Measurements from ENCODE around the gene RHOF.

Gene RHOF

DNA sequence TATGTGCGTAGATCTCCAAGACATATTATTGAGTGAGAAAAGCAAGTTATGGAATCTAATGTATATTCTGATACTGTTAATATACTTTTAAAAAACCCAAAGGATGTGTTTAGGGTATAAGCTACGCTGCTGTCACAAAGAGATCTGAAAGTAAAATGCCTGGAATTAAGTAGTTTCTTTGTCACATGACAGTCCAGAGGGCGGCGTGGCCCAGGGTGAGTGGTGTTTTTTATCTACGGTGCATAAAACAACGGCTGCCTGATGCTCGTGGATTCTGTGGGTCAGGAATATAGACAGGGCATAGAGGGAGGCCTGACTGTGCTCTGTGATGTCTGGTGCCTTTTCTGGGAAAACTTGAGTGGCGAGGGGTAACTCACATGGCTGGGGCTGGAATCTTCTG, 59.6 kb downstream of the RHOF start:
- DNase-seq (ENCODE audit: insufficient read length, low spot score): no peak
- no peak for FAIRE-seq
- TF ChIP-seq TAF1 (IDR thresholded peaks at IDR 0.05; ENCODE audit: low read depth, low read length): no peak
- TF ChIP-seq PAX5 (IDR thresholded peaks at IDR 0.05; ENCODE audit: insufficient read depth, low read length, severe bottlenecking): no peak
- TF ChIP-seq SPI1 (IDR thresholded peaks at IDR 0.05; ENCODE audit: low read depth, low read length): no peak
- no peak for TF ChIP-seq POLR2AphosphoS5 (IDR thresholded peaks at IDR 0.05; ENCODE audit: low read depth, low read length)
- no peak for TF ChIP-seq POLR2A (IDR thresholded peaks at IDR 0.05; ENCODE audit: low read depth, low read length)
- no peak for TF ChIP-seq POU2F2 (IDR thresholded peaks at IDR 0.05; ENCODE audit: low read depth, low read length)

DNA sequence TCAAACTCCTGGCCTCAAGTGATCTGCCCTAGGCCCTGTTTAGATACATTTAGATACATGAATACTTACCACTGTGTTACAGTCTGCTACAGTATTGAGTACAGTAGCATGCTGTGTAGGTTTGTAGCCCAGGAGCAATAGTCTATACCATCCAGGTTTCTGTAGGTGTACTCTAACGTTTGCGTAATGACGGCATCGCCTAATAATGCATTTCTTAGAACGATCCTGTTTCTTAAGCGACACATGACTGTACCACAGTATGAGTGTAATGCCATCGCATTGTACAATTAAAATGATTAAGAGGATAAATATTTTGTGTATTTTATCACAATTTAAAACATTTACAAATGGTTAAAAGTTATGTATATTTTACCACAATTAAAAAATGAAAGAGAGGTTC, 62.0 kb downstream of the RHOF start:
- TF ChIP-seq SPI1 (IDR thresholded peaks at IDR 0.05; ENCODE audit: low read depth, low read length) (no peak), POLR2AphosphoS5 (IDR thresholded peaks at IDR 0.05; ENCODE audit: low read depth, low read length) (no peak), POLR2A (IDR thresholded peaks at IDR 0.05; ENCODE audit: low read depth, low read length) (no peak), PAX5 (IDR thresholded peaks at IDR 0.05; ENCODE audit: insufficient read depth, low read length, severe bottlenecking) (no peak), POU2F2 (IDR thresholded peaks at IDR 0.05; ENCODE audit: low read depth, low read length) (no peak), TAF1 (IDR thresholded peaks at IDR 0.05; ENCODE audit: low read depth, low read length) (no peak)
- no peak for DNase-seq (ENCODE audit: insufficient read length, low spot score)
- no peak for FAIRE-seq

DNA sequence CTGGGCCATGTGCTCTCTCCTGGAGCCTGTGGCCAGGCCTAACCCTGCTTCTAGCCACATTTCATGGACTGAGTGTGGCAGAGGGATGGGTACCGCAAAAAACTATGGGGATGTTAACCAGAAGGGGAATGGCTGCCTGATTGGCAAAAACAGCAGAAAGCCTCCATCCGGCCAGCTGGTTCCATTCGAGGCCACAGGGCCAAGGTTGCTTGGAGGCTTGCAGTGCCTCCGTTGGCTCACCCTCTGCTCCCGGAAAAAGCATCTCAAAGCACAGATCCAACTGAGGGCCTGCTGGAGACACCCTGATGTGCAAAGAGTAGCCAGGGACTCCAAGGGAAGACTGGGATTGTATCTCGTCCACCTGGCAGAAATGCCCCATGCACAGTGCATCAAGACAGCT, 64.5 kb downstream of the RHOF start:
- FAIRE-seq (no peak), DNase-seq (ENCODE audit: insufficient read length, low spot score) (no peak)
- TF ChIP-seq SPI1 (IDR thresholded peaks at IDR 0.05; ENCODE audit: low read depth, low read length) (no peak), PAX5 (IDR thresholded peaks at IDR 0.05; ENCODE audit: insufficient read depth, low read length, severe bottlenecking) (no peak), TAF1 (IDR thresholded peaks at IDR 0.05; ENCODE audit: low read depth, low read length) (no peak), POLR2AphosphoS5 (IDR thresholded peaks at IDR 0.05; ENCODE audit: low read depth, low read length) (no peak), POLR2A (IDR thresholded peaks at IDR 0.05; ENCODE audit: low read depth, low read length) (no peak), POU2F2 (IDR thresholded peaks at IDR 0.05; ENCODE audit: low read depth, low read length) (no peak)
